ENCODE measurements around the gene NTN1.
"Not testable (repeated sequence)": the region's sequence is repeated elsewhere in the genome, so short reads cannot be mapped to it uniquely, and the experiment has no call there.

The NTN1 gene

GRCh38 chr17:9080983-9081382 lies 59.7 kb downstream of the NTN1 start:
- no peak for DNase-seq (ENCODE audit: low read depth, low spot score)

- DNase-seq (ENCODE audit: low read depth, low spot score): no peak
Observed at GRCh38 chr17:9086577-9086976, 65.3 kb downstream of the NTN1 start.

- DNase-seq (ENCODE audit: low read depth, low spot score): no peak
Observed at GRCh38 chr17:9087921-9088320, 66.6 kb downstream of the NTN1 start.

- no peak for DNase-seq (ENCODE audit: low read depth, low spot score)
Observed at GRCh38 chr17:9090641-9091096, 69.4 kb downstream of the NTN1 start.

GRCh38 chr17:9094193-9094592 lies 72.9 kb downstream of the NTN1 start:
- no peak for DNase-seq (ENCODE audit: low read depth, low spot score)

GRCh38 chr17:9095390-9095789 lies 74.1 kb downstream of the NTN1 start:
- DNase-seq (ENCODE audit: low read depth, low spot score): no peak

GRCh38 chr17:9098242-9098825 lies 77.0 kb downstream of the NTN1 start:
- DNase-seq (ENCODE audit: low read depth, low spot score): no peak

GRCh38 chr17:9101356-9101755 lies 80.0 kb downstream of the NTN1 start:
- DNase-seq (ENCODE audit: low read depth, low spot score): no peak

GRCh38 chr17:9103193-9103592 lies 81.9 kb downstream of the NTN1 start:
- not testable (repeated sequence) for DNase-seq (ENCODE audit: low read depth, low spot score)

- DNase-seq (ENCODE audit: low read depth, low spot score): no peak
Observed at GRCh38 chr17:9104370-9105041, 83.2 kb downstream of the NTN1 start.

- no peak for DNase-seq (ENCODE audit: low read depth, low spot score)
Observed at GRCh38 chr17:9105068-9105868, 84.0 kb downstream of the NTN1 start.

- not testable (repeated sequence) for DNase-seq (ENCODE audit: low read depth, low spot score)
Observed at GRCh38 chr17:9106278-9106677, 85.0 kb downstream of the NTN1 start.

GRCh38 chr17:9107527-9107926 lies 86.2 kb downstream of the NTN1 start:
- no peak for DNase-seq (ENCODE audit: low read depth, low spot score)

- no peak for DNase-seq (ENCODE audit: low read depth, low spot score)
Observed at GRCh38 chr17:9108146-9108545, 86.8 kb downstream of the NTN1 start.

GRCh38 chr17:9109933-9110332 lies 88.6 kb downstream of the NTN1 start:
- no peak for DNase-seq (ENCODE audit: low read depth, low spot score)

- no peak for DNase-seq (ENCODE audit: low read depth, low spot score)
Observed at GRCh38 chr17:9110501-9110900, 89.2 kb downstream of the NTN1 start.

GRCh38 chr17:9115214-9116191 lies 94.2 kb downstream of the NTN1 start:
- no peak for DNase-seq (ENCODE audit: low read depth, low spot score)

- no peak for DNase-seq (ENCODE audit: low read depth, low spot score)
Observed at GRCh38 chr17:9116311-9116835, 95.1 kb downstream of the NTN1 start.

GRCh38 chr17:9116861-9117568 lies 95.7 kb downstream of the NTN1 start:
- DNase-seq (ENCODE audit: low read depth, low spot score): no peak

- no peak for DNase-seq (ENCODE audit: low read depth, low spot score)
Observed at GRCh38 chr17:9120471-9120870, 99.2 kb downstream of the NTN1 start.

All from brain pericyte (primary cell).